Endothelial cell of umbilical vein (primary cell): Measurements from ENCODE around the gene IQGAP2.

Source experiments
- CTCF ChIP-seq, 2 donors: IDR thresholded peaks; 1 replicate in 1 of 2; 2 replicates in 1 of 2; pipeline ENCODE4 v1.5.1; 2011; ENCODE audit warnings: low read length in 2 of 2, mild to moderate bottlenecking in 2 of 2, moderate library complexity in 2 of 2, control low read depth in 1 of 2, inconsistent platforms in 1 of 2, low read depth in 1 of 2; ENCODE audit not compliant: insufficient read depth in 1 of 2; ENCODE audit errors: extremely low read depth in 1 of 2
- POLR2A ChIP-seq: IDR thresholded peaks from 2 replicates; pipeline ENCODE4 v1.6.1; 2012; ENCODE audit warnings: low read depth, mild to moderate bottlenecking, control low read depth, low read length

- TF ChIP-seq CTCF (IDR thresholded peaks at IDR 0.05; ENCODE audit: extremely low read depth in 1 of 2, insufficient read depth in 1 of 2, low read depth in 1 of 2, low read length in 2 of 2) (no peak), POLR2A (no peak)
Measured at GRCh38 chr5:76532973-76533372, 129.9 kb downstream of the IQGAP2 start.
